HCT116 (cell line): Measurements from ENCODE around the gene THSD4. TPM values are rescaled to one million over a fixed set of nuclear protein-coding genes. Genes with fewer than 3 reads are reported as not detected.

Experiments
- ATAC-seq: fragments of 200-7000 bp; cut with Tn5 transposase; 2 replicates; pipeline ENCODE4 v1.9.1; 2020; ENCODE audit warnings: mild to moderate bottlenecking, moderate library complexity
- BruUV-seq: library from RNA; stranded (reverse); fragments of 400-500 nt; replicated peaks from 2 replicates; lab custom pipeline; 2021; lab: Mats Ljungman, UMichigan
- CTCF ChIA-PET: fragments of 300-600 bp; sonication (Branson Sonifier 250); formaldehyde crosslinking; loops from one replicate; lab custom pipeline; 2021; ENCODE audit warnings: antibody characterized with exemption; lab: Charles Lee
- POLR2A ChIA-PET: fragments of 300-600, 350-600 bp; sonication (Branson Sonifier 250); formaldehyde crosslinking; loops from one replicate; lab custom pipeline; 2021; ENCODE audit warnings: antibody characterized with exemption; lab: Charles Lee
- RAD21 ChIA-PET, 2 experiments: fragments of 300-600 bp; sonication (Branson Sonifier 250); formaldehyde crosslinking; loops; one replicate each; lab custom pipeline; 2023; ENCODE audit warnings: low total read pairs in 2 of 2; ENCODE audit not compliant: uncharacterized antibody in 2 of 2, unreplicated experiment in 2 of 2, low non-redundant PET in 1 of 2; lab: Charles Lee
- DNase-seq: peaks from one replicate; pipeline ENCODE4 v3.0.0-alpha.2; 2010; ENCODE audit warnings: low read depth, low spot score
- H2AFZ ChIP-seq: fragments of 200-600 bp; shearing (Covaris generic), sonication (generic); 2 replicates; pipeline ENCODE4 v1.6.1; 2017; ENCODE audit warnings: low read depth, mixed run types, mixed read lengths, antibody characterized with exemption, low read length; ENCODE audit not compliant: poor library complexity, severe bottlenecking
- H3K27ac ChIP-seq: 2 replicates; pipeline ENCODE4 v1.5.1; 2012; ENCODE audit warnings: low read depth, low read length
- H3K27me3 ChIP-seq: fragments of 200-600 bp; sonication (generic); 2 replicates; pipeline ENCODE4 v1.6.1; 2016; ENCODE audit warnings: mixed run types, low read length, mixed read lengths; ENCODE audit not compliant: insufficient read depth
- H3K36me3 ChIP-seq, 2 experiments: fragments of 200-500 bp in 1 of 2; fragments of 200-600 bp in 1 of 2; sonication (Bioruptor generic) in 1 of 2; sonication (generic) in 1 of 2; 2 replicates each; pipeline versions ENCODE4 v1.5.1 to v1.6.1; 2014 to 2016; ENCODE audit warnings: low read length in 2 of 2, inconsistent platforms in 1 of 2, mixed read lengths in 1 of 2, mixed run types in 1 of 2; ENCODE audit not compliant: insufficient read depth in 2 of 2, control insufficient read depth in 1 of 2
- H3K4me1 ChIP-seq, 2 experiments: fragments of 200-600 bp in 1 of 2; sonication (generic) in 1 of 2; 2 replicates each; pipeline versions ENCODE4 v1.5.1 to v1.6.1; 2012 to 2017; ENCODE audit warnings: low read length in 2 of 2, inconsistent platforms in 1 of 2, mild to moderate bottlenecking in 1 of 2, mixed read lengths in 1 of 2, mixed run types in 1 of 2, moderate library complexity in 1 of 2; ENCODE audit not compliant: insufficient read depth in 2 of 2, control insufficient read depth in 1 of 2
- H3K4me2 ChIP-seq: fragments of 200-600 bp; sonication (generic); 2 replicates; pipeline ENCODE4 v1.6.1; 2017; ENCODE audit warnings: mixed run types, low read length, mixed read lengths
- H3K4me3 ChIP-seq, 2 experiments: fragments of 200-600 bp in 1 of 2; sonication (generic) in 1 of 2; replicated peaks in 1 of 2; 2 replicates each; pipeline ENCODE4 v1.5.1; 2011 to 2016; ENCODE audit warnings: low read length in 2 of 2, control low read depth in 1 of 2, low read depth in 1 of 2, mild to moderate bottlenecking in 1 of 2, mixed read lengths in 1 of 2, mixed run types in 1 of 2
- H3K79me2 ChIP-seq: fragments of 200-600 bp; sonication (generic); 2 replicates; pipeline ENCODE4 v1.6.1; 2017; ENCODE audit warnings: mild to moderate bottlenecking, mixed run types, low read length, moderate library complexity, mixed read lengths; ENCODE audit not compliant: insufficient read depth
- H3K9ac ChIP-seq: fragments of 200-600 bp; sonication (generic); 2 replicates; pipeline ENCODE4 v1.6.1; 2016; ENCODE audit warnings: low read length, mixed read lengths
- H3K9me2 ChIP-seq: fragments of 200-600 bp; sonication (generic), shearing (Covaris generic); 2 replicates; pipeline ENCODE4 v1.6.1; 2017; ENCODE audit warnings: mixed run types, mild to moderate bottlenecking, moderate library complexity; ENCODE audit not compliant: insufficient read depth
- H3K9me3 ChIP-seq, 2 experiments: fragments of 200-500 bp in 1 of 2; fragments of 200-600 bp in 1 of 2; sonication (Bioruptor generic) in 1 of 2; sonication (generic) in 1 of 2; 2 replicates each; pipeline ENCODE4 v1.6.1; 2014 to 2017; ENCODE audit warnings: low read length in 2 of 2, mixed read lengths in 2 of 2, inconsistent platforms in 1 of 2, low read depth in 1 of 2, mild to moderate bottlenecking in 1 of 2, mixed run types in 1 of 2, moderate library complexity in 1 of 2; ENCODE audit not compliant: control insufficient read depth in 1 of 2, insufficient read depth in 1 of 2
- H4K20me1 ChIP-seq: fragments of 200-600 bp; sonication (generic), shearing (Covaris generic); 2 replicates; pipeline ENCODE4 v1.6.1; 2017; ENCODE audit warnings: mixed run types, mild to moderate bottlenecking, moderate library complexity; ENCODE audit not compliant: insufficient read depth
- ATF3 ChIP-seq: IDR thresholded peaks from 2 replicates; pipeline ENCODE4 v1.6.1; 2012
- CEBPB ChIP-seq: IDR thresholded peaks from 2 replicates; pipeline ENCODE4 v1.6.1; 2012; ENCODE audit warnings: low read depth
- ELF1 ChIP-seq: IDR thresholded peaks from 2 replicates; pipeline ENCODE4 v1.6.1; 2012; ENCODE audit warnings: low read depth, borderline replicate concordance
- EZH2phosphoT487 ChIP-seq: fragments of 200-600 bp; IDR thresholded peaks from 2 replicates; pipeline ENCODE4 v1.6.1; 2018; ENCODE audit warnings: antibody characterized with exemption, borderline replicate concordance
- REST ChIP-seq: IDR thresholded peaks from 2 replicates; pipeline ENCODE4 v1.6.1; 2012; ENCODE audit warnings: low read depth
- SP1 ChIP-seq: IDR thresholded peaks from 2 replicates; pipeline ENCODE4 v1.6.1; 2012; ENCODE audit warnings: low read depth
- TCF7L2 ChIP-seq: IDR thresholded peaks from 2 replicates; pipeline ENCODE4 v1.7.0; 2011; ENCODE audit warnings: borderline replicate concordance, inconsistent platforms; ENCODE audit not compliant: insufficient read depth, insufficient read length; ENCODE audit errors: extremely low read depth
- ZBTB33 ChIP-seq: IDR thresholded peaks from 2 replicates; pipeline ENCODE4 v1.6.1; 2011; ENCODE audit warnings: mild to moderate bottlenecking, low read length, moderate library complexity; ENCODE audit not compliant: insufficient replicate concordance; ENCODE audit errors: extremely low read depth
- intact Hi-C: fragments of 100-400 bp; cut with micrococcal nuclease; formaldehyde crosslinking; loops from 2 replicates; pipeline ENCODE4 v1.10.0; 2022
- total RNA-seq: library from RNA; stranded (reverse); gene quantifications from one replicate; pipeline ENCODE4 v1.2.1, GENCODE V29; 2021; ENCODE audit not compliant: unreplicated experiment

THSD4 gene
- total RNA-seq, 1 experiment from 2014 or later = 30.5 TPM

- no peak overlapping the region for H3K9ac ChIP-seq
- intact Hi-C loops = no loop called here
These were observed 35.8 kb downstream of the THSD4 start for GRCh38 chr15:71151081-71151480.

More at GRCh38 chr15:71151081-71151480, 35.8 kb downstream of the THSD4 start:
- Histone ChIP-seq H3K79me2 (no peaks in the 10 kb centered on the region), H3K9me3 (no peaks in the 10 kb centered on the region), H4K20me1 (no peaks in the 10 kb centered on the region), H3K4me1 (peaks cover 0 to 18% of the 10 kb centered on the region in 2 experiments; a peak in 1 of 4 replicates), H3K4me3 (no peak overlapping the region), H3K27ac (no peak overlapping the region), H3K4me2 (no peak overlapping the region), H3K36me3 (no peaks in the 10 kb centered on the region), H2AFZ (no peak overlapping the region), H3K9me2 (no peaks in the 10 kb centered on the region), H3K27me3 (no peaks in the 10 kb centered on the region)
- RAD21 ChIA-PET = no interaction called here
- TF ChIP-seq TCF7L2 (no peak), EZH2phosphoT487 (no peak), ELF1 (no peak), SP1 (no peak), ZBTB33 (no peak), ATF3 (no peak), CEBPB (no peak), REST (no peak)
- DNase-seq (no peak), ATAC-seq (no peak)
- CTCF ChIA-PET = no interaction called here
- POLR2A ChIA-PET = no interaction called here
- no TSS peak for BruUV-seq
